H1 (cell line): Measurements from ENCODE around the gene APOO. TPM values are rescaled to one million over a fixed set of nuclear protein-coding genes. Genes with fewer than 3 reads are reported as not detected.

ENCODE experiments used
- CTCF ChIA-PET: fragments of 300-600 bp; sonication (Branson Sonifier 250); formaldehyde crosslinking; loops from one replicate; lab custom pipeline; 2021; ENCODE audit not compliant: partially characterized antibody; lab: Charles Lee
- POLR2A ChIA-PET: fragments of 300-600 bp; sonication (Branson Sonifier 250); formaldehyde crosslinking; loops from one replicate; lab custom pipeline; 2021; ENCODE audit warnings: inconsistent platforms; ENCODE audit not compliant: partially characterized antibody; lab: Charles Lee
- DNase-seq, 2 experiments: peaks; one replicate each; pipeline versions ENCODE4 v3.0.0 to v3.0.0-alpha.2; 2010 to 2022; ENCODE audit warnings: low spot score in 2 of 2, low read depth in 1 of 2, mixed read lengths in 1 of 2
- FAIRE-seq: peaks from 2 replicates; lab custom pipeline; 2011; peaks lifted over from hg19 to GRCh38; lab: Jason Lieb, UNC
- H2AFZ ChIP-seq: 2 replicates; pipeline ENCODE4 v1.8.1; 2012; ENCODE audit warnings: low read length, inconsistent platforms
- H2AK5ac ChIP-seq: 2 replicates; pipeline ENCODE4 v1.6.1; 2013; ENCODE audit warnings: low read depth, low read length
- H2BK120ac ChIP-seq: replicated peaks from 2 replicates; pipeline ENCODE3; 2013; ENCODE audit warnings: low read depth, low read length, inconsistent platforms
- H2BK12ac ChIP-seq: 2 replicates; pipeline ENCODE4 v1.6.1; 2013; ENCODE audit warnings: low read depth, low read length
- H2BK15ac ChIP-seq: 2 replicates; pipeline ENCODE4 v1.6.1; 2013; ENCODE audit warnings: low read length
- H2BK20ac ChIP-seq: 2 replicates; pipeline ENCODE4 v1.6.1; 2013; ENCODE audit warnings: low read length
- H2BK5ac ChIP-seq: 2 replicates; pipeline ENCODE4 v1.6.1; 2013; ENCODE audit warnings: low read depth, low read length
- H3K14ac ChIP-seq: 2 replicates; pipeline ENCODE4 v1.6.1; 2013; ENCODE audit warnings: inconsistent platforms; ENCODE audit not compliant: insufficient read length
- H3K18ac ChIP-seq: 2 replicates; pipeline ENCODE4 v1.6.1; 2013; ENCODE audit warnings: low read length; ENCODE audit errors: extremely low read depth
- H3K23ac ChIP-seq: 2 replicates; pipeline ENCODE4 v1.6.1; 2013; ENCODE audit warnings: inconsistent platforms; ENCODE audit not compliant: insufficient read length
- H3K23me2 ChIP-seq: 2 replicates; pipeline ENCODE4 v1.6.1; 2013; ENCODE audit warnings: low read depth, low read length
- H3K27ac ChIP-seq: 2 replicates; pipeline ENCODE4 v1.6.1; 2011; ENCODE audit warnings: low read depth, low read length, inconsistent platforms
- H3K27me3 ChIP-seq, 4 experiments: replicated peaks in 1 of 4; 1 replicate in 1 of 4; 2 replicates in 3 of 4; pipeline versions ENCODE4 v1.6.1 to v1.8.1; 2011 to 2013; ENCODE audit warnings: low read length in 3 of 4, mild to moderate bottlenecking in 3 of 4, inconsistent platforms in 2 of 4, mixed read lengths in 2 of 4, moderate library complexity in 1 of 4; ENCODE audit not compliant: control insufficient read depth in 3 of 4, insufficient read depth in 3 of 4; ENCODE audit errors: extremely low read depth in 1 of 4
- H3K36me3 ChIP-seq, 4 experiments: 2 replicates each; pipeline versions ENCODE4 v1.6.1 to v1.8.1; 2011 to 2013; ENCODE audit warnings: mild to moderate bottlenecking in 4 of 4, low read length in 3 of 4, moderate library complexity in 2 of 4, control low read depth in 1 of 4, inconsistent platforms in 1 of 4; ENCODE audit not compliant: insufficient read depth in 4 of 4, control insufficient read depth in 2 of 4
- H3K4ac ChIP-seq: replicated peaks from 2 replicates; pipeline ENCODE3; 2013; ENCODE audit warnings: low read length, low read depth, mixed read lengths, inconsistent platforms; ENCODE audit not compliant: insufficient read length
- H3K4me1 ChIP-seq, 4 experiments: replicated peaks in 1 of 4; 1 replicate in 1 of 4; 2 replicates in 3 of 4; pipeline versions ENCODE4 v1.6.1 to v1.8.1; 2011 to 2013; ENCODE audit warnings: low read length in 3 of 4, inconsistent platforms in 2 of 4, mixed read lengths in 1 of 4; ENCODE audit not compliant: insufficient read depth in 4 of 4, control insufficient read depth in 3 of 4
- H3K4me2 ChIP-seq, 2 experiments: 2 replicates each; pipeline versions ENCODE4 v1.6.1 to v1.8.1; 2011 to 2013; ENCODE audit warnings: low read depth in 2 of 2, low read length in 2 of 2, control low read depth in 1 of 2, inconsistent platforms in 1 of 2, mild to moderate bottlenecking in 1 of 2; ENCODE audit not compliant: insufficient read depth in 1 of 2
- H3K4me3 ChIP-seq, 4 experiments: fragments of 200-600, 300-600 bp in 1 of 4; sonication (generic), shearing (Covaris generic), sonication (Bioruptor Twin) in 1 of 4; 2 replicates each; pipeline versions ENCODE4 v1.5.1 to v1.8.1; 2011 to 2016; ENCODE audit warnings: low read length in 4 of 4, low read depth in 3 of 4, control low read depth in 2 of 4, inconsistent platforms in 2 of 4, mild to moderate bottlenecking in 2 of 4, mixed read lengths in 1 of 4, moderate library complexity in 1 of 4; ENCODE audit not compliant: insufficient read depth in 2 of 4; ENCODE audit errors: extremely low read depth in 1 of 4
- H3K56ac ChIP-seq: replicated peaks from 2 replicates; pipeline ENCODE3; 2013; ENCODE audit warnings: low read depth, mild to moderate bottlenecking, mixed read lengths, low read length, inconsistent platforms; ENCODE audit not compliant: insufficient read length
- H3K79me1 ChIP-seq: 2 replicates; pipeline ENCODE4 v1.6.1; 2013; ENCODE audit warnings: low read depth, low read length, control low read depth
- H3K79me2 ChIP-seq, 2 experiments: 2 replicates each; pipeline versions ENCODE4 v1.6.1 to v1.8.1; 2012 to 2013; ENCODE audit warnings: low read length in 2 of 2, mild to moderate bottlenecking in 2 of 2, inconsistent platforms in 1 of 2; ENCODE audit not compliant: insufficient read depth in 2 of 2, control insufficient read depth in 1 of 2
- H3K9ac ChIP-seq, 4 experiments: replicated peaks in 1 of 4; 1 replicate in 1 of 4; 2 replicates in 3 of 4; pipeline versions ENCODE4 v1.6.1 to v1.8.1; 2011 to 2013; ENCODE audit warnings: low read depth in 3 of 4, low read length in 3 of 4, control low read depth in 2 of 4, mild to moderate bottlenecking in 2 of 4, moderate library complexity in 2 of 4, inconsistent platforms in 1 of 4; ENCODE audit errors: extremely low read depth in 1 of 4
- H3K9me3 ChIP-seq, 2 experiments: 2 replicates each; pipeline versions ENCODE4 v1.6.1 to v1.8.1; 2012 to 2013; ENCODE audit warnings: mild to moderate bottlenecking in 2 of 2, moderate library complexity in 2 of 2, control low read depth in 1 of 2, inconsistent platforms in 1 of 2, low read depth in 1 of 2, low read length in 1 of 2, mixed read lengths in 1 of 2; ENCODE audit not compliant: insufficient read depth in 2 of 2
- H4K20me1 ChIP-seq, 2 experiments: replicated peaks in 1 of 2; 2 replicates each; pipeline versions ENCODE3 to v1.8.1; 2011 to 2013; ENCODE audit warnings: inconsistent platforms in 2 of 2, low read length in 2 of 2, mild to moderate bottlenecking in 1 of 2; ENCODE audit not compliant: insufficient read depth in 2 of 2, control insufficient read depth in 1 of 2
- H4K5ac ChIP-seq: 2 replicates; pipeline ENCODE4 v1.6.1; 2013; ENCODE audit warnings: low read length, low read depth, mixed read lengths, inconsistent platforms; ENCODE audit not compliant: insufficient read length
- H4K8ac ChIP-seq: 2 replicates; pipeline ENCODE4 v1.8.0; 2013; ENCODE audit warnings: mild to moderate bottlenecking, moderate library complexity, low read length, inconsistent platforms; ENCODE audit not compliant: insufficient read depth; ENCODE audit errors: extremely low read depth
- H4K91ac ChIP-seq: replicated peaks from 2 replicates; pipeline ENCODE3; 2013; ENCODE audit warnings: low read length, mixed read lengths, inconsistent platforms; ENCODE audit not compliant: insufficient read length
- BCL11A ChIP-seq, 2 experiments: IDR thresholded peaks; one replicate each; pipeline ENCODE4 v1.6.1; 2011; ENCODE audit warnings: low read depth in 2 of 2, low read length in 2 of 2, mild to moderate bottlenecking in 2 of 2
- BRCA1 ChIP-seq: IDR thresholded peaks from 2 replicates; pipeline ENCODE4 v1.6.1; 2012; ENCODE audit warnings: low read depth, low read length, improper control_type of control experiment
- CEBPB ChIP-seq: IDR thresholded peaks from 2 replicates; pipeline ENCODE4 v1.6.1; 2012; ENCODE audit warnings: low read depth, low read length
- EZH2 ChIP-seq: fragments of 200-600 bp; sonication (generic); IDR thresholded peaks from 2 replicates; pipeline ENCODE4 v1.7.1; 2012; ENCODE audit warnings: low read depth, mild to moderate bottlenecking, moderate library complexity, low read length, inconsistent platforms; ENCODE audit not compliant: severe bottlenecking
- FOSL1 ChIP-seq: IDR thresholded peaks from 2 replicates; pipeline ENCODE4 v1.6.1; 2011; ENCODE audit warnings: mild to moderate bottlenecking, low read depth, low read length, moderate library complexity; ENCODE audit not compliant: insufficient read depth
- NANOG ChIP-seq: IDR thresholded peaks from 2 replicates; pipeline ENCODE4 v1.6.1; 2011; ENCODE audit warnings: low read length, low read depth, mild to moderate bottlenecking, inconsistent platforms; ENCODE audit not compliant: insufficient read depth, poor library complexity, severe bottlenecking
- RNF2 ChIP-seq: fragments of 200-900, 300-1000 bp; sonication (generic); IDR thresholded peaks from 2 replicates; pipeline ENCODE4 v1.7.1; 2016; ENCODE audit warnings: borderline replicate concordance, low read depth, mild to moderate bottlenecking, antibody characterized with exemption, low read length; ENCODE audit not compliant: poor library complexity, severe bottlenecking; ENCODE audit errors: missing control alignments
- WGBS, 2 experiments: shearing (Covaris generic) in 1 of 2; methylation state at CpG; one replicate each; pipeline versions ENCODE4 v1.1.6 to v1.1.7; 2013 to 2015; ENCODE audit warnings: low lambda C conversion rate in 2 of 2, mixed read lengths in 2 of 2, inconsistent platforms in 1 of 2, low coverage in 1 of 2, missing lambda C conversion rate in 1 of 2; ENCODE audit not compliant: insufficient replicate concordance in 2 of 2, insufficient coverage in 1 of 2, insufficient read length in 1 of 2; ENCODE audit errors: extremely low coverage in 1 of 2, missing lambda C conversion rate in 1 of 2; 5-methylcytosine and 5-hydroxymethylcytosine counted together
- polyA plus RNA-seq, 7 experiments: library from polyadenylated mRNA; depleted of rRNA in 3 of 7; stranded (reverse) in 5 of 7; unstranded in 2 of 7; fragments of >200 nt in 5 of 7; fragments of 200-250 nt in 2 of 7; gene quantifications; 1 replicate in 5 of 7; 2 replicates in 1 of 7; 4 replicates in 1 of 7; pipeline versions ENCODE4 v1.2.1 to v1.2.3, GENCODE V29; 2011 to 2013; ENCODE audit warnings: missing spikeins in 2 of 7, mixed read lengths in 2 of 7
- total RNA-seq: library from RNA; stranded (reverse); fragmentation: NEBNext Ultra II Directional; extraction: Animal tissue kit (Norgen Biotek cat#: 25700); gene quantifications from 2 replicates; pipeline ENCODE4 v1.2.1, GENCODE V29; 2021

Gene APOO
- total and polyA plus RNA-seq, 2 of the 8 experiments (the other 6 are each of a cell fraction or from before 2014, with no cell fraction given) = 25.7 to 45.0 TPM

- Histone ChIP-seq H3K23ac (no peak overlapping the region), H3K4me1 (no peaks in the 10 kb centered on the region), H2BK120ac (no peak overlapping the region), H3K4ac (no peak overlapping the region), H2BK5ac (no peak overlapping the region), H3K56ac (no peak overlapping the region), H3K4me2 (no peak overlapping the region), H2AFZ (no peak overlapping the region), H3K79me2 (no peaks in the 10 kb centered on the region), H3K36me3 (no peaks in the 10 kb centered on the region), H3K27ac (no peak overlapping the region), H4K20me1 (no peaks in the 10 kb centered on the region), H3K14ac (no peak overlapping the region), H3K4me3 (no peak overlapping the region), H3K27me3 (no peaks in the 10 kb centered on the region), H3K79me1 (no peaks in the 10 kb centered on the region), H3K23me2 (peaks cover 1% of the 10 kb centered on the region; the same call in 1 of the 2 replicates), H2BK12ac (no peak overlapping the region), H2BK20ac (no peak overlapping the region), H2AK5ac (no peak overlapping the region), H4K8ac (no peak overlapping the region), H3K9me3 (no peaks in the 10 kb centered on the region), H4K5ac (no peak overlapping the region), H2BK15ac (no peak overlapping the region), H4K91ac (no peak overlapping the region), H3K18ac (no peak overlapping the region), H3K9ac (no peak overlapping the region)
- 89% methylated on average over 1 of the region's 1 CpG; no CpG with 5 or more reads in 1 of the 2 experiments for WGBS, 2 experiments
- FAIRE-seq = no peak
- POLR2A ChIA-PET = interaction anchor here (1.9 kb wide), 1 partner anchor 10 kb away, joined by 4 read pairs; no protein-coding TSS in a partner anchor
- CTCF ChIA-PET = no interaction called here
- TF ChIP-seq FOSL1 (no peak), BCL11A (IDR thresholded peaks at IDR 0.05; ENCODE audit: low read depth in 2 of 2, low read length in 2 of 2) (no peak), NANOG (no peak), CEBPB (no peak), RNF2 (no peak), BRCA1 (no peak), EZH2 (no peak)
- DNase-seq = no peak
Measured at GRCh38 chrX:23832721-23833120, 75.0 kb downstream of the APOO start.
